IMR-90 (cell line): Measurements from ENCODE around the gene SLC38A1. TPM values are rescaled to one million over a fixed set of nuclear protein-coding genes. Genes with fewer than 3 reads are reported as not detected.

Experiments used
- ATAC-seq: fragments of 200-7000 bp; cut with Tn5 transposase; 2 replicates; pipeline ENCODE4 v1.9.1; 2020; ENCODE audit warnings: low read depth, mild to moderate bottlenecking, moderate library complexity
- BruUV-seq: library from RNA; stranded (reverse); fragments of 400-500 nt; replicated peaks from 2 replicates; lab custom pipeline; 2021; lab: Mats Ljungman, UMichigan
- CTCF ChIA-PET: fragments of 300-600 bp; formaldehyde crosslinking; extraction: SDS; loops from one replicate; lab custom pipeline; 2021; ENCODE audit warnings: antibody characterized with exemption; lab: Yijun Ruan, JAX
- POLR2A ChIA-PET: fragments of 300-600 bp; sonication (Branson Sonifier 250); formaldehyde crosslinking; loops from one replicate; lab custom pipeline; 2022; ENCODE audit warnings: antibody characterized with exemption; ENCODE audit not compliant: unreplicated experiment; lab: Charles Lee
- DNase-seq: peaks from one replicate; pipeline ENCODE4 v3.0.0; 2013
- H2AFZ ChIP-seq: replicated peaks from 2 replicates; pipeline ENCODE3; 2013; ENCODE audit warnings: low read length, mild to moderate bottlenecking; ENCODE audit not compliant: poor library complexity
- H2AK5ac ChIP-seq: 2 replicates; pipeline ENCODE4 v1.6.1; 2013; ENCODE audit warnings: low read depth, low read length, inconsistent platforms
- H2AK9ac ChIP-seq: replicated peaks from 2 replicates; pipeline ENCODE3; 2013; ENCODE audit warnings: mild to moderate bottlenecking, low read depth, low read length, moderate library complexity; ENCODE audit not compliant: poor library complexity
- H2BK120ac ChIP-seq: 2 replicates; pipeline ENCODE4 v1.6.1; 2013; ENCODE audit warnings: low read depth, low read length, inconsistent platforms
- H2BK15ac ChIP-seq: 3 replicates; pipeline ENCODE4 v1.6.1; 2013; ENCODE audit warnings: low read depth, low read length, inconsistent platforms
- H2BK20ac ChIP-seq: 2 replicates; pipeline ENCODE4 v1.6.1; 2013; ENCODE audit warnings: low read depth, mild to moderate bottlenecking, inconsistent platforms, low read length, moderate library complexity
- H2BK5ac ChIP-seq: 2 replicates; pipeline ENCODE4 v1.6.1; 2013; ENCODE audit warnings: mild to moderate bottlenecking, low read depth, low read length, inconsistent platforms; ENCODE audit not compliant: poor library complexity, severe bottlenecking
- H3K14ac ChIP-seq: replicated peaks from 2 replicates; pipeline ENCODE4 v1.6.1; 2013; ENCODE audit warnings: low read depth, low read length, inconsistent platforms
- H3K18ac ChIP-seq: 2 replicates; pipeline ENCODE4 v1.6.1; 2013; ENCODE audit warnings: low read depth, low read length, control low read depth
- H3K23ac ChIP-seq: 2 replicates; pipeline ENCODE4 v1.6.1; 2013; ENCODE audit warnings: low read depth, low read length, inconsistent platforms
- H3K27ac ChIP-seq: 2 replicates; pipeline ENCODE4 v1.5.1; 2013; ENCODE audit warnings: mild to moderate bottlenecking, control low read depth, low read length; ENCODE audit not compliant: insufficient read depth
- H3K27me3 ChIP-seq: 2 replicates; pipeline ENCODE4 v1.6.1; 2013; ENCODE audit warnings: low read length; ENCODE audit not compliant: control insufficient read depth, insufficient read depth
- H3K36me3 ChIP-seq: 2 replicates; pipeline ENCODE4 v1.6.1; 2013; ENCODE audit warnings: low read length, mixed read lengths; ENCODE audit not compliant: control insufficient read depth, insufficient read depth
- H3K4ac ChIP-seq: 2 replicates; pipeline ENCODE4 v1.6.1; 2013; ENCODE audit warnings: low read depth, low read length, inconsistent platforms
- H3K4me1 ChIP-seq: 2 replicates; pipeline ENCODE4 v1.6.1; 2013; ENCODE audit warnings: low read length, mixed read lengths; ENCODE audit not compliant: control insufficient read depth, insufficient read depth
- H3K4me2 ChIP-seq: 2 replicates; pipeline ENCODE4 v1.6.1; 2013; ENCODE audit warnings: low read depth, mild to moderate bottlenecking, control low read depth, low read length, moderate library complexity
- H3K4me3 ChIP-seq: 2 replicates; pipeline ENCODE4 v1.5.1; 2013; ENCODE audit warnings: low read depth, mild to moderate bottlenecking, control low read depth, low read length, moderate library complexity; ENCODE audit not compliant: insufficient read depth
- H3K56ac ChIP-seq: 2 replicates; pipeline ENCODE4 v1.6.1; 2013; ENCODE audit warnings: low read length, inconsistent platforms; ENCODE audit not compliant: insufficient read depth; ENCODE audit errors: extremely low read depth
- H3K79me1 ChIP-seq, 2 experiments: 2 replicates each; pipeline ENCODE4 v1.6.1; 2013; ENCODE audit warnings: low read length in 2 of 2, inconsistent platforms in 1 of 2, low read depth in 1 of 2
- H3K9ac ChIP-seq: 2 replicates; pipeline ENCODE4 v1.6.1; 2013; ENCODE audit warnings: low read depth, low read length, control low read depth
- H3K9me1 ChIP-seq: 2 replicates; pipeline ENCODE4 v1.6.1; 2013; ENCODE audit warnings: low read length, inconsistent platforms; ENCODE audit not compliant: insufficient read depth
- H3K9me3 ChIP-seq: 2 replicates; pipeline ENCODE4 v1.6.1; 2013; ENCODE audit warnings: low read length; ENCODE audit not compliant: control insufficient read depth, insufficient read depth
- H4K20me1 ChIP-seq: 2 replicates; pipeline ENCODE4 v1.6.1; 2013; ENCODE audit warnings: low read length, inconsistent platforms; ENCODE audit not compliant: insufficient read depth
- H4K5ac ChIP-seq: 2 replicates; pipeline ENCODE4 v1.6.1; 2013; ENCODE audit warnings: mild to moderate bottlenecking, low read depth, low read length, control low read depth
- H4K8ac ChIP-seq, 2 experiments: 2 replicates each; pipeline ENCODE4 v1.6.1; 2013; ENCODE audit warnings: low read depth in 2 of 2, low read length in 2 of 2, control low read depth in 1 of 2, inconsistent platforms in 1 of 2
- H4K91ac ChIP-seq: 2 replicates; pipeline ENCODE4 v1.6.1; 2013; ENCODE audit warnings: low read depth, low read length, inconsistent platforms; ENCODE audit not compliant: insufficient read depth
- BHLHE40 ChIP-seq: fragments of 150-350 bp; IDR thresholded peaks from 2 replicates; pipeline ENCODE4 v1.6.1; 2016; ENCODE audit warnings: mild to moderate bottlenecking, low read depth, low read length
- CEBPB ChIP-seq: IDR thresholded peaks from 2 replicates; pipeline ENCODE4 v1.6.1; 2012; ENCODE audit warnings: low read depth, low read length, improper control_type of control experiment
- CHD1 ChIP-seq: IDR thresholded peaks from 2 replicates; pipeline ENCODE4 v1.6.1; 2012; ENCODE audit warnings: low read depth, low read length, improper control_type of control experiment
- FOS ChIP-seq: fragments of 150-350 bp; IDR thresholded peaks from 2 replicates; pipeline ENCODE4 v1.6.1; 2016; ENCODE audit warnings: low read depth, low read length
- MAFK ChIP-seq: IDR thresholded peaks from 2 replicates; pipeline ENCODE4 v1.6.1; 2012; ENCODE audit warnings: low read depth, low read length, improper control_type of control experiment
- MXI1 ChIP-seq: IDR thresholded peaks from 2 replicates; pipeline ENCODE4 v1.6.1; 2012; ENCODE audit warnings: low read depth, mild to moderate bottlenecking, low read length, moderate library complexity, borderline replicate concordance
- POLR2A ChIP-seq: IDR thresholded peaks from 2 replicates; pipeline ENCODE4 v1.6.1; 2012; ENCODE audit warnings: mild to moderate bottlenecking, low read depth, low read length
- RAD21 ChIP-seq: IDR thresholded peaks from 2 replicates; pipeline ENCODE4 v1.6.1; 2012; ENCODE audit warnings: low read length, improper control_type of control experiment
- SMC3 ChIP-seq: fragments of 150-350 bp; IDR thresholded peaks from 2 replicates; pipeline ENCODE4 v1.6.1; 2016; ENCODE audit warnings: low read depth, mild to moderate bottlenecking, antibody characterized with exemption, low read length, moderate library complexity
- WGBS, 2 experiments: methylation state at CpG; one replicate each; pipeline versions ENCODE4 v1.1.5 to v1.1.7; 2013; ENCODE audit warnings: missing lambda C conversion rate in 2 of 2; ENCODE audit not compliant: insufficient read length in 1 of 2; ENCODE audit errors: extremely low coverage in 2 of 2; 5-methylcytosine and 5-hydroxymethylcytosine counted together
- dilution Hi-C: fragments of 300-500 bp; cut with HindIII; formaldehyde crosslinking; loops from one replicate; pipeline ENCODE4 v1.14.3; 2018; ENCODE audit warnings: low sequenced_read_pairs; ENCODE audit not compliant: unreplicated experiment
- in situ Hi-C: fragments of 300-500 bp; cut with MboI; formaldehyde crosslinking; loops from 3 replicates; pipeline ENCODE4 v1.14.3; 2019; ENCODE audit warnings: low sequenced_read_pairs, inconsistent platforms, mixed read lengths
- intact Hi-C: fragments of 100-400 bp; cut with micrococcal nuclease; formaldehyde crosslinking; loops from 2 replicates; pipeline ENCODE4 v1.10.0; 2022
- polyA plus RNA-seq, 3 experiments: library from polyadenylated mRNA; depleted of rRNA; stranded (reverse); fragments of >200 nt; gene quantifications; 2 replicates each; pipeline ENCODE4 v1.2.3, GENCODE V29; 2012; ENCODE audit warnings: low replicate concordance in 1 of 3
- total RNA-seq: library from RNA; depleted of rRNA; stranded (reverse); fragments of >200 nt; gene quantifications from 2 replicates; pipeline ENCODE4 v1.2.3, GENCODE V29; 2012
- TF ChIP-seq, protein P1 (sequence below): conservative IDR thresholded peaks from 2 replicates; pipeline ENCODE4 v1.5.1; 2012; ENCODE audit warnings: mild to moderate bottlenecking, low read depth, low read length, improper control_type of control experiment

The SLC38A1 gene
- total and polyA plus RNA-seq, 2 of the 4 experiments (the other 2 are of a cell fraction): 22.8 to 61.5 TPM

DNA sequence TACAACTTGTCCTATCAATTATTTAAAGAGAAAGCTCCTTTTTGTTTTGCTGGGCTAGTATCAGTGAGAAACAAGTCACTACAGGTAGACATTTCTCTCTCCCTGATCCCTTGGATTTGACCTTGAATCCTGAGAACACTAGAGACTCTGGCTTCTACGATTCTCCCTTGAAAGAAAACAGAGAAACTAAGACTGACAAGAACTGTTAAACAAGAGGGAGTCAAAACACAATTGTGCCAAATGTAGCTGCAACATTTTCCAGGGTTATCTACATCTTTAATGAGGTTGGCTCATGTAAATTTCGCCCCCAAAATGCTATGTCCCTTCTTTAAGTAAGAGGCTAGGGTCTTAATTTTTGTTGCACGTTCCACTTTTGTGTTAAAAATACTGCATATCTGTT lies 62.4 kb downstream of the SLC38A1 start:
- ATAC-seq (no peak), DNase-seq (no peak)
- H3K4me2 ChIP-seq: no peak overlapping the region
- H2BK15ac ChIP-seq: no peak overlapping the region
- H2BK20ac ChIP-seq: no peak overlapping the region
- H4K20me1 ChIP-seq: peaks cover 12% of the 10 kb centered on the region; the same call in 1 of the 2 replicates
- no peak overlapping the region for H2AK5ac ChIP-seq
- no peak overlapping the region for H2BK5ac ChIP-seq
- H3K14ac ChIP-seq: no peak overlapping the region
- H2BK120ac ChIP-seq: no peak overlapping the region
- H3K4me1 ChIP-seq: peaks cover 6% of the 10 kb centered on the region
- H3K36me3 ChIP-seq: peaks cover 31% of the 10 kb centered on the region
- no peak overlapping the region for H2AK9ac ChIP-seq
- no peak overlapping the region for H3K4ac ChIP-seq
- no peak overlapping the region for H3K4me3 ChIP-seq
- H4K91ac ChIP-seq: no peak overlapping the region
- no peak for TF ChIP-seq POLR2A
- no peak for TF ChIP-seq CEBPB
- no peak for TF ChIP-seq RAD21
- TF ChIP-seq SMC3: no peak
- no peak for TF ChIP-seq MXI1
- no peak for TF ChIP-seq FOS
- no peak for TF ChIP-seq MAFK
- no peak for TF ChIP-seq BHLHE40
- TF ChIP-seq, protein P1, sequence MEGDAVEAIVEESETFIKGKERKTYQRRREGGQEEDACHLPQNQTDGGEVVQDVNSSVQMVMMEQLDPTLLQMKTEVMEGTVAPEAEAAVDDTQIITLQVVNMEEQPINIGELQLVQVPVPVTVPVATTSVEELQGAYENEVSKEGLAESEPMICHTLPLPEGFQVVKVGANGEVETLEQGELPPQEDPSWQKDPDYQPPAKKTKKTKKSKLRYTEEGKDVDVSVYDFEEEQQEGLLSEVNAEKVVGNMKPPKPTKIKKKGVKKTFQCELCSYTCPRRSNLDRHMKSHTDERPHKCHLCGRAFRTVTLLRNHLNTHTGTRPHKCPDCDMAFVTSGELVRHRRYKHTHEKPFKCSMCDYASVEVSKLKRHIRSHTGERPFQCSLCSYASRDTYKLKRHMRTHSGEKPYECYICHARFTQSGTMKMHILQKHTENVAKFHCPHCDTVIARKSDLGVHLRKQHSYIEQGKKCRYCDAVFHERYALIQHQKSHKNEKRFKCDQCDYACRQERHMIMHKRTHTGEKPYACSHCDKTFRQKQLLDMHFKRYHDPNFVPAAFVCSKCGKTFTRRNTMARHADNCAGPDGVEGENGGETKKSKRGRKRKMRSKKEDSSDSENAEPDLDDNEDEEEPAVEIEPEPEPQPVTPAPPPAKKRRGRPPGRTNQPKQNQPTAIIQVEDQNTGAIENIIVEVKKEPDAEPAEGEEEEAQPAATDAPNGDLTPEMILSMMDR: no peak
- no peak for TF ChIP-seq CHD1
- H3K9ac ChIP-seq: no peak overlapping the region
- no peak overlapping the region for H3K27ac ChIP-seq
- no peaks in the 10 kb centered on the region for H3K27me3 ChIP-seq
- H3K18ac ChIP-seq: no peak overlapping the region
- no peak overlapping the region for H4K8ac ChIP-seq
- H3K9me3 ChIP-seq: no peaks in the 10 kb centered on the region
- CTCF ChIA-PET: no interaction called here
- H3K79me1 ChIP-seq: peaks cover 27 to 40% of the 10 kb centered on the region in 2 experiments
- intact Hi-C loops: no loop called here
- in situ Hi-C loops: no loop called here
- POLR2A ChIA-PET: no interaction called here
- peaks cover 8% of the 10 kb centered on the region for H3K9me1 ChIP-seq
- H2AFZ ChIP-seq: no peak overlapping the region
- H4K5ac ChIP-seq: no peak overlapping the region
- 80% methylated on average over 1 of the region's 3 CpGs; no CpG with 5 or more reads in 1 of the 2 experiments for WGBS, 2 experiments
- no peak overlapping the region for H3K23ac ChIP-seq
- BruUV-seq: no TSS peak
- dilution Hi-C loops: no loop called here
- no peak overlapping the region for H3K56ac ChIP-seq
